ENCODE data around the gene PRKCSH.

DNA sequence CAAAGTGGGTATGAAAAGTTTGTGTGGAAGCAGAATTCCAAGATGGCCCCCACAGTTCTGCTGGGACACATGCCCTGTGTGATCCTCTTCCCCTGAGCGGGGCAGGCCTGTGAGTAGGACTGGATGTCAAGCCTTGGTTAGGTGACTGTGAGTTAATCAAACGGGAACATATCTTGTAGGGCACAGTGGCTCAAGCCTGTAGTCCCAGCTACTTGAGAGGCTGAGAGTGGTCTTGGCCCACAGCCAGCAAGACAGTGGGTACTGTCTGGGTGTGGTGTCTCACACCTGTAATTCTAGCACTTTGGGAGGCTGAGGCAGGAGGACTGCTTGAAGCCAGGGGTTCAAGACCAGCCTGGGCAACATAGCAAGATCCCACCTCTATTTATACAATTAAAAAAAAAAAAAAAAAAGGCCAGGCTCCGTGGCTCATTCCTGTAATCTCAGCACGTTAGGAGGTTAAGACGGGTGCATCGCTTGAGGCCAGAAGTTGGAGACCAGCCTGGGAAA lies 63.8 kb downstream of the PRKCSH start:
- TF ChIP-seq, protein P1, sequence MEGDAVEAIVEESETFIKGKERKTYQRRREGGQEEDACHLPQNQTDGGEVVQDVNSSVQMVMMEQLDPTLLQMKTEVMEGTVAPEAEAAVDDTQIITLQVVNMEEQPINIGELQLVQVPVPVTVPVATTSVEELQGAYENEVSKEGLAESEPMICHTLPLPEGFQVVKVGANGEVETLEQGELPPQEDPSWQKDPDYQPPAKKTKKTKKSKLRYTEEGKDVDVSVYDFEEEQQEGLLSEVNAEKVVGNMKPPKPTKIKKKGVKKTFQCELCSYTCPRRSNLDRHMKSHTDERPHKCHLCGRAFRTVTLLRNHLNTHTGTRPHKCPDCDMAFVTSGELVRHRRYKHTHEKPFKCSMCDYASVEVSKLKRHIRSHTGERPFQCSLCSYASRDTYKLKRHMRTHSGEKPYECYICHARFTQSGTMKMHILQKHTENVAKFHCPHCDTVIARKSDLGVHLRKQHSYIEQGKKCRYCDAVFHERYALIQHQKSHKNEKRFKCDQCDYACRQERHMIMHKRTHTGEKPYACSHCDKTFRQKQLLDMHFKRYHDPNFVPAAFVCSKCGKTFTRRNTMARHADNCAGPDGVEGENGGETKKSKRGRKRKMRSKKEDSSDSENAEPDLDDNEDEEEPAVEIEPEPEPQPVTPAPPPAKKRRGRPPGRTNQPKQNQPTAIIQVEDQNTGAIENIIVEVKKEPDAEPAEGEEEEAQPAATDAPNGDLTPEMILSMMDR (IDR thresholded peaks at IDR 0.05), result no peak
- no peak for TF ChIP-seq POLR2A (IDR thresholded peaks at IDR 0.05)

All from esophagus squamous epithelium (tissue), 4 donors.